H9 (cell line): ENCODE measurements around the gene ASGR1. TPM values are rescaled to one million over a fixed set of nuclear protein-coding genes. Genes with fewer than 3 reads are reported as not detected.

Experiments used
- DNase-seq: peaks from one replicate; pipeline ENCODE4 v3.0.0-alpha.2; 2017
- H2AFZ ChIP-seq: one replicate; pipeline ENCODE4 v1.6.1; 2013; ENCODE audit warnings: mild to moderate bottlenecking, low read length, control low read depth, moderate library complexity
- H2AK5ac ChIP-seq: 2 replicates; pipeline ENCODE4 v1.6.1; 2013; ENCODE audit warnings: low read length, control low read depth, mixed read lengths; ENCODE audit not compliant: insufficient read length
- H2BK120ac ChIP-seq: one replicate; pipeline ENCODE4 v1.6.1; 2013; ENCODE audit warnings: low read depth, mild to moderate bottlenecking, low read length, control low read depth, inconsistent platforms; ENCODE audit not compliant: poor library complexity, severe bottlenecking
- H2BK12ac ChIP-seq: 2 replicates; pipeline ENCODE4 v1.6.1; 2013; ENCODE audit warnings: low read length, control low read depth, mixed read lengths, low read depth; ENCODE audit not compliant: insufficient read length
- H2BK15ac ChIP-seq: 2 replicates; pipeline ENCODE4 v1.6.1; 2013; ENCODE audit warnings: low read depth, low read length, control low read depth
- H2BK20ac ChIP-seq: one replicate; pipeline ENCODE4 v1.6.1; 2013; ENCODE audit warnings: low read depth, mild to moderate bottlenecking, low read length, control low read depth, inconsistent platforms; ENCODE audit not compliant: poor library complexity, severe bottlenecking
- H2BK5ac ChIP-seq: 2 replicates; pipeline ENCODE4 v1.6.1; 2013; ENCODE audit warnings: low read length, control low read depth, mixed read lengths; ENCODE audit not compliant: insufficient read length
- H3K14ac ChIP-seq: 2 replicates; pipeline ENCODE4 v1.6.1; 2013; ENCODE audit warnings: low read length, control low read depth; ENCODE audit not compliant: insufficient read depth
- H3K18ac ChIP-seq: 2 replicates; pipeline ENCODE4 v1.6.1; 2013; ENCODE audit warnings: low read depth, mild to moderate bottlenecking, mixed read lengths, low read length, control low read depth; ENCODE audit not compliant: insufficient read length
- H3K23ac ChIP-seq: 2 replicates; pipeline ENCODE4 v1.6.1; 2013; ENCODE audit warnings: low read length, control low read depth, mixed read lengths, low read depth; ENCODE audit not compliant: insufficient read length
- H3K23me2 ChIP-seq: 2 replicates; pipeline ENCODE4 v1.6.1; 2013; ENCODE audit warnings: low read depth, mild to moderate bottlenecking, mixed read lengths, low read length, control low read depth; ENCODE audit not compliant: insufficient read length, poor library complexity, severe bottlenecking
- H3K27ac ChIP-seq: 2 replicates; pipeline ENCODE4 v1.5.1; 2013; ENCODE audit warnings: low read length, control low read depth, mixed read lengths, low read depth; ENCODE audit not compliant: insufficient read length
- H3K27me3 ChIP-seq: 2 replicates; pipeline ENCODE4 v1.6.1; 2013; ENCODE audit warnings: low read length, control low read depth, inconsistent platforms; ENCODE audit not compliant: insufficient read depth
- H3K4ac ChIP-seq: 2 replicates; pipeline ENCODE4 v1.6.1; 2013; ENCODE audit warnings: low read depth, mild to moderate bottlenecking, control low read depth, inconsistent platforms, low read length, moderate library complexity
- H3K4me1 ChIP-seq: 2 replicates; pipeline ENCODE4 v1.6.1; 2013; ENCODE audit warnings: low read length, control low read depth, inconsistent platforms; ENCODE audit not compliant: insufficient read depth
- H3K4me2 ChIP-seq: 2 replicates; pipeline ENCODE4 v1.6.1; 2013; ENCODE audit warnings: low read length, control low read depth, mixed read lengths; ENCODE audit not compliant: insufficient read length, insufficient read depth
- H3K56ac ChIP-seq: 2 replicates; pipeline ENCODE4 v1.6.1; 2013; ENCODE audit warnings: low read depth, mild to moderate bottlenecking, mixed read lengths, low read length, control low read depth; ENCODE audit not compliant: insufficient read length
- H3K79me1 ChIP-seq: 2 replicates; pipeline ENCODE4 v1.6.1; 2013; ENCODE audit warnings: low read depth, mild to moderate bottlenecking, moderate library complexity, low read length, control low read depth, inconsistent platforms; ENCODE audit not compliant: insufficient read depth, poor library complexity, severe bottlenecking
- H3K79me2 ChIP-seq: 2 replicates; pipeline ENCODE4 v1.6.1; 2013; ENCODE audit warnings: low read length, control low read depth, inconsistent platforms; ENCODE audit not compliant: insufficient read depth
- H3K9ac ChIP-seq: 2 replicates; pipeline ENCODE4 v1.6.1; 2013; ENCODE audit warnings: low read length, control low read depth, mixed read lengths; ENCODE audit not compliant: insufficient read length; ENCODE audit errors: extremely low read depth
- H3K9me3 ChIP-seq: one replicate; pipeline ENCODE4 v1.6.1; 2013; ENCODE audit warnings: low read depth, low read length, inconsistent platforms; ENCODE audit not compliant: control insufficient read depth
- H3T11ph ChIP-seq: one replicate; pipeline ENCODE4 v1.6.1; 2013; ENCODE audit warnings: mild to moderate bottlenecking, low read length, control low read depth, inconsistent platforms
- H4K20me1 ChIP-seq: one replicate; pipeline ENCODE4 v1.6.1; 2013; ENCODE audit not compliant: control insufficient read depth, insufficient read length, insufficient read depth
- H4K5ac ChIP-seq: 2 replicates; pipeline ENCODE4 v1.6.1; 2013; ENCODE audit warnings: low read depth, mild to moderate bottlenecking, mixed read lengths, low read length, control low read depth; ENCODE audit not compliant: insufficient read length
- H4K8ac ChIP-seq: replicated peaks from 2 replicates; pipeline ENCODE4 v1.6.1; 2013; ENCODE audit warnings: low read length, control low read depth, mixed read lengths, low read depth; ENCODE audit not compliant: insufficient read length
- H4K91ac ChIP-seq: 2 replicates; pipeline ENCODE4 v1.6.1; 2013; ENCODE audit warnings: low read depth, mild to moderate bottlenecking, moderate library complexity, mixed read lengths, low read length, control low read depth; ENCODE audit not compliant: insufficient read length
- H3K27ac Mint-ChIP-seq, 3 experiments: 2 replicates in 2 of 3; 3 replicates in 1 of 3; pipeline ENCODE4 v1.8.0; 2020 to 2021; ENCODE audit warnings: mixed read lengths in 3 of 3, mild to moderate bottlenecking in 1 of 3, moderate library complexity in 1 of 3
- H3K27me3 Mint-ChIP-seq: 2 replicates; pipeline ENCODE4 v1.8.0; 2021; ENCODE audit warnings: low read depth, mild to moderate bottlenecking, moderate library complexity, mixed read lengths
- H3K36me3 Mint-ChIP-seq, 3 experiments: 2 replicates in 2 of 3; 3 replicates in 1 of 3; pipeline ENCODE4 v1.8.0; 2020 to 2021; ENCODE audit warnings: low read depth in 3 of 3, mixed read lengths in 3 of 3; ENCODE audit not compliant: insufficient read depth in 1 of 3
- H3K4me1 Mint-ChIP-seq, 2 experiments: 2 replicates each; pipeline ENCODE4 v1.8.0; 2020; ENCODE audit warnings: mixed read lengths in 2 of 2
- H3K4me3 Mint-ChIP-seq, 2 experiments: 2 replicates in 1 of 2; 3 replicates in 1 of 2; pipeline ENCODE4 v1.8.0; 2020 to 2021; ENCODE audit warnings: mild to moderate bottlenecking in 2 of 2, mixed read lengths in 2 of 2, moderate library complexity in 1 of 2
- H3K9me3 Mint-ChIP-seq, 2 experiments: 2 replicates in 1 of 2; 3 replicates in 1 of 2; pipeline ENCODE4 v1.8.0; 2020; ENCODE audit warnings: mild to moderate bottlenecking in 2 of 2, mixed read lengths in 2 of 2, moderate library complexity in 1 of 2
- CTCF ChIP-seq: fragments of 200-600 bp; sonication (generic); conservative IDR thresholded peaks from 3 replicates; pipeline ENCODE4 v1.8.0; 2021; ENCODE audit warnings: antibody characterized with exemption, mild to moderate bottlenecking
- WGBS: extraction: QIAGEN DNeasy Blood & Tissue Kit; methylation state at CpG from one replicate; pipeline ENCODE4 v1.1.7; 2013; ENCODE audit warnings: missing lambda C conversion rate, low lambda C conversion rate, mixed read lengths; ENCODE audit not compliant: insufficient read length; ENCODE audit errors: extremely low coverage; 5-methylcytosine and 5-hydroxymethylcytosine counted together
- total RNA-seq: library from RNA; stranded (reverse); gene quantifications from 2 replicates; pipeline ENCODE4 v1.2.1, GENCODE V29; 2021

The ASGR1 gene
- total RNA-seq, 1 experiment from 2014 or later = 5.9 TPM

DNA sequence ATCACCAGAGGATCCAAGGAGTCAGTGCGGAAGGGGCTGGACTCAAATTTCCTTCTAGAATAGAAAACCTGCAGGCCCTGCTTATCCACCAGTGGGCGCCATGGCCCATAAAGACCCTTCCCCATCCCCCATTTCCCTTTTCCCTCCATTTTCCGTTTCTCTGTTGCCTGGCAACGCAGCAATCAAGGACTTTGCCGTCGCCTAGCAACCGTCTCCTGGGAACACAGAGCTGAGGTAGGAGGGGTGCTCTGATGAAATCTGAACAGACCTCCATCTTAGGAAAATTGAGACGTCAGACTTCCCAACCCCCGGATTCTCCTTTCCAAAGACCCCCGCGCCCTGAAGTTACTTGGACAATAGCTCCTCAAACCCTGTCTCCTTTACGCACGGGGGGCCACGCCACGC is 34.7 kb upstream of the ASGR1 start:
- no peak overlapping the region for H2BK12ac ChIP-seq
- peaks cover 3% of the 10 kb centered on the region; the same call in 1 of the 2 replicates for H3K79me2 ChIP-seq
- H4K91ac ChIP-seq = no peak overlapping the region
- no peak overlapping the region; the same call in 1 of the 2 replicates for H3K4ac ChIP-seq
- no peak overlapping the region for H2BK20ac ChIP-seq
- no CpG with 5 or more reads among the region's 15 CpGs for WGBS
- H3K56ac ChIP-seq = no peak overlapping the region
- Mint-ChIP-seq H3K9me3 (no peaks in the 10 kb centered on the region), H3K27me3 (no peaks in the 10 kb centered on the region; the same call in 1 of the 2 replicates), H3K36me3 (peaks cover 0 to 3% (median 0%) of the 10 kb centered on the region in 3 experiments; a peak in 3 of 7 replicates), H3K27ac (peak overlapping the region; percentile 96 to 100 (median 99)), H3K4me1 (peaks cover 59 to 73% of the 10 kb centered on the region in 2 experiments), H3K4me3 (peak overlapping the region; percentile 71 to 91)
- no peaks in the 10 kb centered on the region for H3K9me3 ChIP-seq
- H3K27ac ChIP-seq = no peak overlapping the region
- peak overlapping the region; percentile 31 for H3K4me2 ChIP-seq
- H3T11ph ChIP-seq = peak overlapping the region; percentile 24
- DNase-seq = peak; percentile 99
- no peaks in the 10 kb centered on the region for H4K20me1 ChIP-seq
- no peak overlapping the region for H2AFZ ChIP-seq
- no peak overlapping the region for H2BK15ac ChIP-seq
- peak overlapping the region; percentile 79; the same call in 1 of the 2 replicates for H3K14ac ChIP-seq
- H3K23ac ChIP-seq = no peak overlapping the region
- no peak overlapping the region for H2BK120ac ChIP-seq
- peaks cover 2% of the 10 kb centered on the region for H3K79me1 ChIP-seq
- H2AK5ac ChIP-seq = no peak overlapping the region
- H4K5ac ChIP-seq = no peak overlapping the region
- H4K8ac ChIP-seq = no peak overlapping the region
- H3K23me2 ChIP-seq = peaks cover 23% of the 10 kb centered on the region
- no peak overlapping the region for H3K9ac ChIP-seq
- H3K27me3 ChIP-seq = no peaks in the 10 kb centered on the region
- H3K4me1 ChIP-seq = peaks cover 6% of the 10 kb centered on the region; the same call in 1 of the 2 replicates
- H3K18ac ChIP-seq = peak overlapping the region; percentile 94
- no peak overlapping the region for H2BK5ac ChIP-seq
- TF ChIP-seq CTCF = peak; percentile 88
